Transverse colon (tissue), 4 donors: ENCODE data around the gene DENND1A. TPM values are rescaled to one million over a fixed set of nuclear protein-coding genes. Genes with fewer than 3 reads are reported as not detected.

Experiments
- DNase-seq: peaks from one replicate; pipeline ENCODE4 v3.0.0-alpha.2; 2019
- H3K27ac ChIP-seq, 4 donors: fragments of 200-600 bp; sonication (generic); 2 replicates each; pipeline ENCODE4 v1.5.1; 2016 to 2018; ENCODE audit warnings: inconsistent platforms in 4 of 4
- H3K27me3 ChIP-seq: fragments of 200-600 bp; sonication (generic); 2 replicates; pipeline ENCODE4 v1.5.1; 2017; ENCODE audit warnings: inconsistent platforms
- H3K36me3 ChIP-seq, 4 donors: fragments of 200-600 bp; sonication (generic); 2 replicates each; pipeline ENCODE4 v1.5.1; 2017 to 2019; ENCODE audit warnings: inconsistent platforms in 4 of 4
- H3K4me1 ChIP-seq, 4 donors: fragments of 200-600 bp; sonication (generic); 2 replicates each; pipeline ENCODE4 v1.5.1; 2017 to 2020; ENCODE audit warnings: inconsistent platforms in 4 of 4
- H3K4me3 ChIP-seq, 4 donors: fragments of 200-600 bp; sonication (generic); 1 replicate in 1 of 4; 2 replicates in 3 of 4; pipeline versions ENCODE4 v1.5.1 to v1.6.1; 2017 to 2019; ENCODE audit warnings: inconsistent platforms in 4 of 4
- H3K9me3 ChIP-seq, 2 donors: fragments of 200-600 bp; sonication (generic); 2 replicates each; pipeline ENCODE4 v1.5.1; 2017 to 2019; ENCODE audit warnings: inconsistent platforms in 2 of 2
- CTCF ChIP-seq, 5 experiments: fragments of 200-600 bp in 3 of 5; fragments of 450-650 bp in 2 of 5; sonication (generic) in 3 of 5; IDR thresholded peaks; 1 replicate in 2 of 5; 2 replicates in 3 of 5; pipeline ENCODE4 v1.5.1; 2016 to 2017; ENCODE audit warnings: antibody characterized with exemption in 5 of 5, inconsistent platforms in 3 of 5, mild to moderate bottlenecking in 2 of 5, moderate library complexity in 1 of 5
- EP300 ChIP-seq: sonication (generic); formaldehyde crosslinking; IDR thresholded peaks from one replicate; pipeline ENCODE4 v1.6.1; 2017; ENCODE audit warnings: antibody characterized with exemption, low read depth
- POLR2A ChIP-seq: fragments of 450-650 bp; IDR thresholded peaks from one replicate; pipeline ENCODE4 v1.6.1; 2016; ENCODE audit warnings: antibody characterized with exemption, mild to moderate bottlenecking, moderate library complexity
- POLR2AphosphoS5 ChIP-seq, 3 donors: sonication (generic); formaldehyde crosslinking; IDR thresholded peaks; one replicate each; pipeline ENCODE4 v1.6.1; 2016; ENCODE audit warnings: antibody characterized with exemption in 3 of 3
- WGBS, 2 donors: methylation state at CpG; one replicate each; pipeline ENCODE4 v1.1.5; 2018; ENCODE audit warnings: low coverage in 1 of 2; 5-methylcytosine and 5-hydroxymethylcytosine counted together
- in situ Hi-C, 4 donors: fragments of 200-750 bp; cut with MboI; loops; one replicate each; pipeline versions ENCODE4 v1.15.0 to v1.15.1; 2017; ENCODE audit warnings: low sequenced_read_pairs in 3 of 4, low pct_ligation_motif_present in 1 of 4, low pct_unique_long_range_greater_than_20kb in 1 of 4
- intact Hi-C: fragments of 100-400 bp; cut with DNase I; formaldehyde crosslinking; loops from one replicate; pipeline ENCODE4 v1.15.1; 2023; ENCODE audit warnings: low total_unique reads
- total RNA-seq, 4 donors: library from RNA; depleted of rRNA; stranded (reverse); fragments of >200 nt; gene quantifications; one replicate each; pipeline ENCODE4 v1.1.0, GENCODE V29; 2016

The DENND1A gene
- total RNA-seq, 4 donors from 2014 or later = 12.5 to 78.6 (median 40.0) TPM

GRCh38 chr9:123453831-123454321 lies 476.1 kb downstream of the DENND1A start:
- peak; percentile 65 for DNase-seq
- WGBS, 2 donors = 50 to 63% methylated on average over 1 to 7 of the region's 7 CpGs
- H3K4me1 ChIP-seq = peaks cover 3 to 48% (median 28%) of the 10 kb centered on the region in 4 donors
- H3K27me3 ChIP-seq = no peaks in the 10 kb centered on the region
- H3K36me3 ChIP-seq = peaks cover 0 to 21% (median 0%) of the 10 kb centered on the region in 4 donors
- peak overlapping the region; percentile 77 to 82 (median 82) for H3K27ac ChIP-seq
- no peaks in the 10 kb centered on the region for H3K9me3 ChIP-seq
- intact Hi-C loops (no loop called here), in situ Hi-C loops (no loop called here)
- TF ChIP-seq CTCF (IDR thresholded peaks at IDR 0.05) (no peak), POLR2A (no peak), POLR2AphosphoS5 (IDR thresholded peaks at IDR 0.05) (peak in 1 of 3 donors; percentile 27), EP300 (no peak)
- H3K4me3 ChIP-seq = no peak overlapping the region

GRCh38 chr9:123453076-123453667 lies 476.8 kb downstream of the DENND1A start:
- DNase-seq = no peak
- H3K27ac ChIP-seq = peak overlapping the region in 3 of 4 donors; percentile 81 to 82 (median 82)
- H3K4me3 ChIP-seq = no peak overlapping the region
- intact Hi-C loops (no loop called here), in situ Hi-C loops (no loop called here)
- peaks cover 0 to 21% (median 0%) of the 10 kb centered on the region in 4 donors for H3K36me3 ChIP-seq
- H3K27me3 ChIP-seq = no peaks in the 10 kb centered on the region
- no peak for TF ChIP-seq CTCF (IDR thresholded peaks at IDR 0.05)
- no peak for TF ChIP-seq POLR2A
- no peak for TF ChIP-seq POLR2AphosphoS5 (IDR thresholded peaks at IDR 0.05)
- TF ChIP-seq EP300 = no peak
- H3K9me3 ChIP-seq = no peaks in the 10 kb centered on the region
- 93 to 94% methylated on average over 2 to 14 of the region's 14 CpGs for WGBS, 2 donors
- H3K4me1 ChIP-seq = peaks cover 3 to 41% (median 28%) of the 10 kb centered on the region in 4 donors

DNA sequence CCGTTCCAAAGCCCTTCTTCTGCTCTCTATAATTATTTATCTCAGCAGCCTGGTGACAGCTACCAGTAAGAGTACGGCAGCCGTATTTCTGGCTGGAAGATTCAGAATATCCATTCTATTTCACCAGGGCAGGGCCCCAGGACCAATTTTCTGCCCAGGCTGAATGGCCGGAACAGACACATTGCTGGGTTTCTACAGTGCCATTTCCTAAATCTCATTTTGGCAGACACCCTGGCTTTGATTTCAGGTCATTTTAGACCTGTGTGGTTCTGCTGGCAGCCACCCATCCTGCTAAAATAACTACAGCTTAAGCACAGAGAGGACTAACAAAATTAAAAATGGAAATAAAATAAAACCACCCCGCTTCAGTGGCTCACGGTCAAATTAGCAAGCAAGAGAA lies 478.9 kb downstream of the DENND1A start:
- H3K4me1 ChIP-seq = peaks cover 0 to 20% (median 13%) of the 10 kb centered on the region in 4 donors
- H3K9me3 ChIP-seq = no peaks in the 10 kb centered on the region
- 86 to 98% methylated on average over 5 to 6 of the region's 6 CpGs for WGBS, 2 donors
- peaks cover 0 to 21% (median 0%) of the 10 kb centered on the region in 4 donors for H3K36me3 ChIP-seq
- no peak for DNase-seq
- in situ Hi-C loops (no loop called here), intact Hi-C loops (no loop called here)
- no peaks in the 10 kb centered on the region for H3K27me3 ChIP-seq
- H3K4me3 ChIP-seq = no peak overlapping the region
- TF ChIP-seq POLR2A (no peak), POLR2AphosphoS5 (IDR thresholded peaks at IDR 0.05) (no peak), CTCF (IDR thresholded peaks at IDR 0.05) (no peak), EP300 (no peak)
- H3K27ac ChIP-seq = no peak overlapping the region

GRCh38 chr9:123450098-123450770 lies 479.7 kb downstream of the DENND1A start:
- Histone ChIP-seq H3K36me3 (peaks cover 0 to 21% (median 0%) of the 10 kb centered on the region in 4 donors), H3K9me3 (no peaks in the 10 kb centered on the region), H3K27me3 (no peaks in the 10 kb centered on the region), H3K27ac (no peak overlapping the region), H3K4me3 (no peak overlapping the region), H3K4me1 (peaks cover 0 to 14% (median 10%) of the 10 kb centered on the region in 4 donors)
- DNase-seq = no peak
- in situ Hi-C loops (no loop called here), intact Hi-C loops (no loop called here)
- TF ChIP-seq EP300 (no peak), CTCF (IDR thresholded peaks at IDR 0.05) (no peak), POLR2A (no peak)
- 85 to 94% methylated on average over 2 to 12 of the region's 12 CpGs for WGBS, 2 donors
